ENCODE data around the gene SYPL2. TPM values are rescaled to one million over a fixed set of nuclear protein-coding genes. Genes with fewer than 3 reads are reported as not detected.
"Not testable (repeated sequence)": the region's sequence is repeated elsewhere in the genome, so short reads cannot be mapped to it uniquely, and the experiment has no call there.

Gene SYPL2
- total and polyA plus RNA-seq, 2 donors (not counting 3 experiments of a cell fraction or from before 2014, with no cell fraction given), result not detected

DNA sequence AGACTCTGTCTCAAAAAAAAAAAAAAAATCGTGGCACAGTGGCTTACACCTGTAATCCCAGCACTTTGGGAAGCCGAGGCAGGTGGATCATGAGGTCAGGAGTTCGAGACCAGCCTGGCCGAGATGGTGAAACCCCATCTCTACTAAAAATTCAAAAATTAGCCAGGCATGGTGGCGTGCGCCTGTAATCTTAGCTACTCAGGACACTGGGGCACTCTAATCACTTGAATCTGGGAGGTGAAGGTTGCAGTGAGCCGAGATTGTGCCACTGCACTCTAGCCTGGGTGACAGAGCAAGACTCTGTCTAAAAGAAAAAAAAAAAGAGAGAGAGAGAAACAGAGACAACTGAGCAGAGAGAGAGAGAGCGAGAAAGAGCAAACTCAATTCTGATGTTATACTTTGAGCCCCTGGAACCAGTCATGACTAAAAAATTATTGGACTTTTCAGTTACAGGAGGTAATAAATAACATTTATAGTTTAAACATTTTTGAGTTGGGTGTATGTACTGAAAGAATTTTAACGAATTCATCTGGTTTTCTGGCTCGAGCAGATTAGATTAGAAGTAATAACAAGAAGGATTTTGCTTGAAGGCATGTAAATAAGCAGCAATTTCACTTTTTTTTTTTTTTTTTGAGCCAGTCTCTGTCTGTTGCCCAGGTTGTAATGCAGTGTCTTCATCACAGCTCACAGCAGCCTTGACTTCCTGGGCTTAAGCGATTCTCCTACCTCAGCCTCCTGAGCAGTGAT lies 20.2 kb upstream of the SYPL2 start:
- DNase-seq (ENCODE audit: low read depth, low spot score); H3K9ac ChIP-seq (replicated peaks; ENCODE audit: extremely low read depth, insufficient read depth, low read length); H2AFZ ChIP-seq (ENCODE audit: low read depth, low read length); H4K20me1 ChIP-seq (replicated peaks; ENCODE audit: control insufficient read depth, extremely low read depth, insufficient read depth, low read length); H3K9me3 ChIP-seq (replicated peaks; ENCODE audit: control insufficient read depth, insufficient read depth, low read length); POLR2A ChIA-PET; CTCF ChIA-PET; H3K9me1 ChIP-seq (replicated peaks; ENCODE audit: control insufficient read depth, extremely low read depth, insufficient read depth, low read length); FAIRE-seq; H3K27ac ChIP-seq (ENCODE audit: insufficient read depth, low read depth, low read length); intact Hi-C loops (cut with micrococcal nuclease); H3K36me3 ChIP-seq (ENCODE audit: control insufficient read depth in 2 of 2, extremely low read depth in 1 of 2, insufficient read depth in 2 of 2, low read length in 2 of 2); dilution Hi-C loops (cut with MboI; ENCODE audit: extremely low pct_ligation_motif_present, low sequenced_read_pairs); H3K4me3 ChIP-seq (replicated peaks in 1 of 3; ENCODE audit: insufficient read depth in 1 of 3, low read depth in 1 of 3, low read length in 3 of 3); H3K4me1 ChIP-seq (ENCODE audit: control insufficient read depth, extremely low read depth, insufficient read depth, low read length); H3K79me2 ChIP-seq (ENCODE audit: control insufficient read depth, insufficient read depth, low read length); H3K4me2 ChIP-seq (ENCODE audit: insufficient read depth, low read length); BruUV-seq (replicated peaks): not testable (repeated sequence)
- peaks cover 27 to 56% of the 10 kb centered on the region in 2 experiments for H3K27me3 ChIP-seq (ENCODE audit: control insufficient read depth in 2 of 2, insufficient read depth in 2 of 2, low read length in 2 of 2)

DNA sequence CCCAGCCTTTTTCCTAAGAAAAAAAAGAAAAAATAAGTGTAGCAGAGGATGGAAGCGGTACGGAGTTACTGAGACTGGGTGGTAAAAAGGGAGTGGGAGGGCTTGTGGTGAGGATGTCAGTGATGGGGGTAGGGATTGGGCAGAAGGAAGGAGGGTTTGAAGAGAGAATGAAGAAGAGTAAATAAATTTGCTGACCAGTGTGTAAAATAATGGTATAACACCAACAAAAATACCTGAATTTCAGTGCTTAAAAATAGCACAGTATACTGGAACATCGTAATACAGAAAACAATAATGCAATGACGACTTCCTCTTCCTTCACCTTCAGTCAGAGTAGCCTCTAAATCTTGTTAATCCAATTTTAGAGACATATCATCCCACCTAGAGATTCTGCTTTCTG lies 18.8 kb upstream of the SYPL2 start:
- BruUV-seq (replicated peaks), result no TSS peak
- FAIRE-seq, result no peak

More for the DNA sequence above, 18.8 kb upstream of the SYPL2 start:
- Histone ChIP-seq H3K9me1 (replicated peaks; ENCODE audit: control insufficient read depth, extremely low read depth, insufficient read depth, low read length) (no peaks in the 10 kb centered on the region), H3K79me2 (ENCODE audit: control insufficient read depth, insufficient read depth, low read length) (no peaks in the 10 kb centered on the region), H3K4me1 (ENCODE audit: control insufficient read depth, extremely low read depth, insufficient read depth, low read length) (no peaks in the 10 kb centered on the region), H3K27ac (ENCODE audit: insufficient read depth, low read depth, low read length) (no peak overlapping the region), H4K20me1 (replicated peaks; ENCODE audit: control insufficient read depth, extremely low read depth, insufficient read depth, low read length) (no peaks in the 10 kb centered on the region), H3K36me3 (ENCODE audit: control insufficient read depth in 2 of 2, extremely low read depth in 1 of 2, insufficient read depth in 2 of 2, low read length in 2 of 2) (no peaks in the 10 kb centered on the region), H3K4me2 (ENCODE audit: insufficient read depth, low read length) (no peak overlapping the region), H3K4me3 (replicated peaks in 1 of 3; ENCODE audit: insufficient read depth in 1 of 3, low read depth in 1 of 3, low read length in 3 of 3) (no peak overlapping the region), H3K9ac (replicated peaks; ENCODE audit: extremely low read depth, insufficient read depth, low read length) (no peak overlapping the region), H2AFZ (ENCODE audit: low read depth, low read length) (no peak overlapping the region), H3K27me3 (ENCODE audit: control insufficient read depth in 2 of 2, insufficient read depth in 2 of 2, low read length in 2 of 2) (peaks cover 20 to 48% of the 10 kb centered on the region in 2 experiments), H3K9me3 (replicated peaks; ENCODE audit: control insufficient read depth, insufficient read depth, low read length) (no peaks in the 10 kb centered on the region)
- intact Hi-C loops (cut with micrococcal nuclease), result no loop called here
- ChIA-PET POLR2A (no interaction called here), CTCF (no interaction called here)
- no peak for TF ChIP-seq GATA2 (IDR thresholded peaks at IDR 0.05; ENCODE audit: insufficient read depth, insufficient read length, low read depth, low read length)
- no peak for TF ChIP-seq MYC (IDR thresholded peaks at IDR 0.05; ENCODE audit: low read depth, low read length)
- TF ChIP-seq POLR2AphosphoS5 (IDR thresholded peaks at IDR 0.05; ENCODE audit: insufficient read depth, low read depth, low read length), result no peak
- TF ChIP-seq EZH2 (IDR thresholded peaks at IDR 0.05; ENCODE audit: borderline replicate concordance, low read depth, low read length, severe bottlenecking), result no peak
- TF ChIP-seq POLR2A (IDR thresholded peaks at IDR 0.05; ENCODE audit: low read depth, low read length), result no peak
- TF ChIP-seq, protein P1, sequence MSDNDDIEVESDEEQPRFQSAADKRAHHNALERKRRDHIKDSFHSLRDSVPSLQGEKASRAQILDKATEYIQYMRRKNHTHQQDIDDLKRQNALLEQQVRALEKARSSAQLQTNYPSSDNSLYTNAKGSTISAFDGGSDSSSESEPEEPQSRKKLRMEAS (IDR thresholded peaks at IDR 0.05; ENCODE audit: insufficient read depth, insufficient read length), result no peak
- TF ChIP-seq FOS (IDR thresholded peaks at IDR 0.05; ENCODE audit: borderline replicate concordance, insufficient read depth, low read length), result no peak
- TF ChIP-seq, protein P2, sequence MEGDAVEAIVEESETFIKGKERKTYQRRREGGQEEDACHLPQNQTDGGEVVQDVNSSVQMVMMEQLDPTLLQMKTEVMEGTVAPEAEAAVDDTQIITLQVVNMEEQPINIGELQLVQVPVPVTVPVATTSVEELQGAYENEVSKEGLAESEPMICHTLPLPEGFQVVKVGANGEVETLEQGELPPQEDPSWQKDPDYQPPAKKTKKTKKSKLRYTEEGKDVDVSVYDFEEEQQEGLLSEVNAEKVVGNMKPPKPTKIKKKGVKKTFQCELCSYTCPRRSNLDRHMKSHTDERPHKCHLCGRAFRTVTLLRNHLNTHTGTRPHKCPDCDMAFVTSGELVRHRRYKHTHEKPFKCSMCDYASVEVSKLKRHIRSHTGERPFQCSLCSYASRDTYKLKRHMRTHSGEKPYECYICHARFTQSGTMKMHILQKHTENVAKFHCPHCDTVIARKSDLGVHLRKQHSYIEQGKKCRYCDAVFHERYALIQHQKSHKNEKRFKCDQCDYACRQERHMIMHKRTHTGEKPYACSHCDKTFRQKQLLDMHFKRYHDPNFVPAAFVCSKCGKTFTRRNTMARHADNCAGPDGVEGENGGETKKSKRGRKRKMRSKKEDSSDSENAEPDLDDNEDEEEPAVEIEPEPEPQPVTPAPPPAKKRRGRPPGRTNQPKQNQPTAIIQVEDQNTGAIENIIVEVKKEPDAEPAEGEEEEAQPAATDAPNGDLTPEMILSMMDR (IDR thresholded peaks at IDR 0.05; ENCODE audit: extremely low read depth in 1 of 2, insufficient read depth in 1 of 2, low read depth in 1 of 2, low read length in 2 of 2), result no peak
- TF ChIP-seq JUN (IDR thresholded peaks at IDR 0.05; ENCODE audit: borderline replicate concordance, insufficient read depth, insufficient read length, low read depth), result no peak
- dilution Hi-C loops (cut with MboI; ENCODE audit: extremely low pct_ligation_motif_present, low sequenced_read_pairs), result no loop called here
- DNase-seq (ENCODE audit: low read depth, low spot score), result no peak
